Measurements from ENCODE around the gene IFIT2. TPM values are rescaled to one million over a fixed set of nuclear protein-coding genes. Genes with fewer than 3 reads are reported as not detected.
"Not testable (repeated sequence)": the region's sequence is repeated elsewhere in the genome, so short reads cannot be mapped to it uniquely, and the experiment has no call there.

The IFIT2 gene
- total RNA-seq, 1 donor from 2014 or later, result 0.85 TPM

GRCh38 chr10:89280508-89280907, 21.3 kb upstream of the IFIT2 start:
- Histone ChIP-seq H3K27ac (peak overlapping the region in 1 of 2 donors; percentile 95), H3K4me3 (no peak overlapping the region), H3K27me3 (no peaks in the 10 kb centered on the region), H3K4me1 (peaks cover 0 to 59% of the 10 kb centered on the region in 2 donors), H3K36me3 (no peaks in the 10 kb centered on the region), H3K9me3 (no peaks in the 10 kb centered on the region)
- TF ChIP-seq CTCF (IDR thresholded peaks at IDR 0.05), result no peak
- intact Hi-C loops (cut with DNase I), result no loop called here
- no peak for DNase-seq (ENCODE audit: low spot score in 2 of 2)

- no peaks in the 10 kb centered on the region for H3K27me3 ChIP-seq
- H3K4me1 ChIP-seq, result peaks cover 0 to 59% of the 10 kb centered on the region in 2 donors
- intact Hi-C loops (cut with DNase I), result no loop called here
- no peaks in the 10 kb centered on the region for H3K9me3 ChIP-seq
- DNase-seq (ENCODE audit: low spot score in 2 of 2), result no peak
- H3K36me3 ChIP-seq, result no peaks in the 10 kb centered on the region
- no peak overlapping the region for H3K4me3 ChIP-seq
- H3K27ac ChIP-seq, result peak overlapping the region; percentile 89 to 95
- no peak for TF ChIP-seq CTCF (IDR thresholded peaks at IDR 0.05)
Measured at GRCh38 chr10:89281606-89282395, 20.0 kb upstream of the IFIT2 start.

- peak overlapping the region; percentile 38 to 50 for H3K4me3 ChIP-seq
Measured at GRCh38 chr10:89283025-89283935, 18.6 kb upstream of the IFIT2 start.

GRCh38 chr10:89283936-89284475, 17.8 kb upstream of the IFIT2 start:
- Histone ChIP-seq H3K27ac (peak overlapping the region; percentile 89 to 95), H3K9me3 (no peaks in the 10 kb centered on the region), H3K36me3 (no peaks in the 10 kb centered on the region), H3K27me3 (no peaks in the 10 kb centered on the region), H3K4me3 (peak overlapping the region; percentile 38 to 50), H3K4me1 (peaks cover 0 to 43% of the 10 kb centered on the region in 2 donors)
- no peak for TF ChIP-seq CTCF (IDR thresholded peaks at IDR 0.05)
- intact Hi-C loops (cut with DNase I), result loop anchor here (1.0 kb wide), 1 partner anchor 17 kb away; no protein-coding TSS in a partner anchor
- DNase-seq (ENCODE audit: low spot score in 2 of 2), result peak; percentile 31 to 87

More at GRCh38 chr10:89283025-89283935, 18.6 kb upstream of the IFIT2 start:
- H3K4me1 ChIP-seq, result peaks cover 0 to 48% of the 10 kb centered on the region in 2 donors
- no peak for TF ChIP-seq CTCF (IDR thresholded peaks at IDR 0.05)
- H3K27ac ChIP-seq, result peak overlapping the region; percentile 89 to 95
- no peaks in the 10 kb centered on the region for H3K27me3 ChIP-seq
- DNase-seq (ENCODE audit: low spot score in 2 of 2), result no peak
- intact Hi-C loops (cut with DNase I), result no loop called here
- no peaks in the 10 kb centered on the region for H3K36me3 ChIP-seq
- no peaks in the 10 kb centered on the region for H3K9me3 ChIP-seq

GRCh38 chr10:89284711-89285110, 17.1 kb upstream of the IFIT2 start:
- H3K9me3 ChIP-seq; H3K4me3 ChIP-seq; H3K27me3 ChIP-seq; H3K36me3 ChIP-seq; DNase-seq (ENCODE audit: low spot score in 2 of 2): not testable (repeated sequence)
- H3K27ac ChIP-seq, result peak overlapping the region; percentile 89 to 95
- H3K4me1 ChIP-seq, result peaks cover 0 to 37% of the 10 kb centered on the region in 2 donors
- intact Hi-C loops (cut with DNase I), result loop anchor here (1.0 kb wide), 1 partner anchor 17 kb away; no protein-coding TSS in a partner anchor

- peak overlapping the region; percentile 89 to 95 for H3K27ac ChIP-seq
- DNase-seq (ENCODE audit: low spot score in 2 of 2); intact Hi-C loops (cut with DNase I): not testable (repeated sequence)
Measured at GRCh38 chr10:89285303-89285702, 16.5 kb upstream of the IFIT2 start.

More at GRCh38 chr10:89285303-89285702, 16.5 kb upstream of the IFIT2 start:
- H3K27me3 ChIP-seq, H3K4me3 ChIP-seq, H3K9me3 ChIP-seq, H3K36me3 ChIP-seq: not testable (repeated sequence)
- H3K4me1 ChIP-seq, result peaks cover 0 to 37% of the 10 kb centered on the region in 2 donors
